Measurements from ENCODE around the gene RAVER1.

The RAVER1 gene

GRCh38 chr19:10374931-10375330, 41.6 kb upstream of the RAVER1 start (continued):
- TF ChIP-seq ZNF423 (tag by site-specific recombination; IDR thresholded peaks at IDR 0.05), result no peak
- no peak for TF ChIP-seq ZNF664 (tag by site-specific recombination; IDR thresholded peaks at IDR 0.05)
- TF ChIP-seq ZNF19 (tag by site-specific recombination; IDR thresholded peaks at IDR 0.05; ENCODE audit: low read depth), result no peak
- no peak for TF ChIP-seq ZNF624 (tag by site-specific recombination; IDR thresholded peaks at IDR 0.05)
- no peak for TF ChIP-seq ZNF214 (tag by site-specific recombination; IDR thresholded peaks at IDR 0.05; ENCODE audit: borderline replicate concordance)
- TF ChIP-seq ZFP3 (tag by site-specific recombination; IDR thresholded peaks at IDR 0.05; ENCODE audit: low read depth), result no peak
- no peak for TF ChIP-seq ZSCAN30 (tag by site-specific recombination; IDR thresholded peaks at IDR 0.05)

- ChIA-PET CTCF (interaction anchor here (0.7 to 1.7 kb wide), 3 partner anchors 16 to 103 kb away, joined by 3 to 6 read pairs (median 3); no protein-coding TSS in a partner anchor), POLR2A (interaction anchor here (0.6 to 2.0 kb wide), 2 partner anchors 8 to 35 kb away, joined by 3 to 10 read pairs; partner anchors contain the start of gene TYK2)
- no peaks in the 10 kb centered on the region for H3K9me3 ChIP-seq (ENCODE audit: control insufficient read depth, insufficient read depth, low read depth, low read length)
- TF ChIP-seq ZNF518A (tag by site-specific recombination; conservative IDR thresholded peaks at IDR 0.05; ENCODE audit: low read depth) (no peak), ZNF426 (tag by site-specific recombination; IDR thresholded peaks at IDR 0.05) (no peak), ZNF521 (tag by site-specific recombination; IDR thresholded peaks at IDR 0.05) (no peak), ZFP41 (tag by site-specific recombination; IDR thresholded peaks at IDR 0.05; ENCODE audit: borderline replicate concordance) (no peak), ZNF266 (tag by site-specific recombination; IDR thresholded peaks at IDR 0.05; ENCODE audit: low read depth) (no peak)
- H3K27ac ChIP-seq (ENCODE audit: extremely low read depth, low read depth, low read length), result no peak overlapping the region
- H3K4me3 ChIP-seq (ENCODE audit: low read depth, low read length), result no peak overlapping the region
- H3K4me1 ChIP-seq (ENCODE audit: control insufficient read depth, insufficient read depth, low read length), result no peaks in the 10 kb centered on the region
- H3K36me3 ChIP-seq (ENCODE audit: control insufficient read depth in 2 of 2, insufficient read depth in 1 of 2, low read length in 2 of 2), result peaks cover 29 to 59% of the 10 kb centered on the region in 2 experiments; a peak in 2 of 3 replicates
These were observed 39.4 kb upstream of the RAVER1 start for GRCh38 chr19:10372690-10373089.

- Histone ChIP-seq H3K36me3 (ENCODE audit: control insufficient read depth in 2 of 2, insufficient read depth in 1 of 2, low read length in 2 of 2) (peaks cover 22 to 79% of the 10 kb centered on the region in 2 experiments; a peak in 2 of 3 replicates), H3K4me1 (ENCODE audit: control insufficient read depth, insufficient read depth, low read length) (no peaks in the 10 kb centered on the region), H3K4me3 (ENCODE audit: low read depth, low read length) (no peak overlapping the region), H3K9me3 (ENCODE audit: control insufficient read depth, insufficient read depth, low read depth, low read length) (no peaks in the 10 kb centered on the region), H3K27ac (ENCODE audit: extremely low read depth, low read depth, low read length) (no peak overlapping the region)
- CTCF ChIA-PET, result interaction anchor here (0.6 kb wide), 2 partner anchors 32 to 74 kb away, joined by 3 read pairs; no protein-coding TSS in a partner anchor
- TF ChIP-seq ZNF510 (tag by site-specific recombination; IDR thresholded peaks at IDR 0.05; ENCODE audit: insufficient replicate concordance) (no peak), ZNF133 (tag by site-specific recombination; IDR thresholded peaks at IDR 0.05) (peak; percentile 85), KLF16 (tag by site-specific recombination; IDR thresholded peaks at IDR 0.05) (no peak), ZNF488 (tag by site-specific recombination; IDR thresholded peaks at IDR 0.05) (no peak), ZSCAN30 (tag by site-specific recombination; IDR thresholded peaks at IDR 0.05) (peak; percentile 95)
- POLR2A ChIA-PET, result interaction anchor here (1.4 kb wide), 1 partner anchor 12 kb away, joined by 5 read pairs; the partner anchor contains the start of gene TYK2
These were observed 34.9 kb upstream of the RAVER1 start for GRCh38 chr19:10368101-10368803.

Data from HEK293 (cell line).